GM13976 (cell line): ENCODE results near the gene NTRK3.
A peak's percentile ranks its signal among the peaks of the same experiment; 100 is the strongest.

Experiments used
- DNase-seq: peaks from one replicate; pipeline ENCODE4 v3.0.0; 2012; ENCODE audit warnings: low spot score
- in situ Hi-C: fragments of 300-500 bp; cut with MboI; formaldehyde crosslinking; loops from one replicate; pipeline ENCODE4 v1.12.0; 2022; ENCODE audit warnings: low sequenced_read_pairs, mixed read lengths, inconsistent platforms; ENCODE audit not compliant: unreplicated experiment
- TF ChIP-seq, protein P1 (sequence below): IDR thresholded peaks from 2 replicates; pipeline ENCODE4 v1.5.1; 2012; ENCODE audit warnings: borderline replicate concordance, mild to moderate bottlenecking; ENCODE audit not compliant: insufficient read depth; ENCODE audit errors: extremely low read depth, missing control alignments, control extremely low read depth

Gene NTRK3

DNA sequence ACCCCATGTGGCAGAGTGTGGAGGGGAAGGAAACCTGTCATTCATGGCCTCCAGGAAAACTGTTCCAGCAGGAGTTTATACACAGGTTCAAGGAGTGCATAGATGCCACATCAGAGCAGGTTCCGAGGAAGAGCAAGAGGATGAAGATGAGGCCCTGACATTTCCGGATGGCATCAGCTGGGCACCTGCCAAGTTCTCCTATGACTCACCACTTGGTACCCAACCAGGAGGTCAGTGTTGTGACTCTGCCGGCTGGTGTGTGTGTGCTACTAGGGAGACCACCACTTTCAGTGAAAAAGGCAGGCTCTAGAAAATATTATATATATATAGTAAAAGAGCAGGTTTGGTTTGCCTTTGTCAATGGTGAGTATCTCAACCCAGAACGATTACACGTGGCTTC, 69.3 kb downstream of the NTRK3 start:
- no peak for DNase-seq
- in situ Hi-C loops, result no loop called here
- TF ChIP-seq, protein P1, sequence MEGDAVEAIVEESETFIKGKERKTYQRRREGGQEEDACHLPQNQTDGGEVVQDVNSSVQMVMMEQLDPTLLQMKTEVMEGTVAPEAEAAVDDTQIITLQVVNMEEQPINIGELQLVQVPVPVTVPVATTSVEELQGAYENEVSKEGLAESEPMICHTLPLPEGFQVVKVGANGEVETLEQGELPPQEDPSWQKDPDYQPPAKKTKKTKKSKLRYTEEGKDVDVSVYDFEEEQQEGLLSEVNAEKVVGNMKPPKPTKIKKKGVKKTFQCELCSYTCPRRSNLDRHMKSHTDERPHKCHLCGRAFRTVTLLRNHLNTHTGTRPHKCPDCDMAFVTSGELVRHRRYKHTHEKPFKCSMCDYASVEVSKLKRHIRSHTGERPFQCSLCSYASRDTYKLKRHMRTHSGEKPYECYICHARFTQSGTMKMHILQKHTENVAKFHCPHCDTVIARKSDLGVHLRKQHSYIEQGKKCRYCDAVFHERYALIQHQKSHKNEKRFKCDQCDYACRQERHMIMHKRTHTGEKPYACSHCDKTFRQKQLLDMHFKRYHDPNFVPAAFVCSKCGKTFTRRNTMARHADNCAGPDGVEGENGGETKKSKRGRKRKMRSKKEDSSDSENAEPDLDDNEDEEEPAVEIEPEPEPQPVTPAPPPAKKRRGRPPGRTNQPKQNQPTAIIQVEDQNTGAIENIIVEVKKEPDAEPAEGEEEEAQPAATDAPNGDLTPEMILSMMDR, result no peak

DNA sequence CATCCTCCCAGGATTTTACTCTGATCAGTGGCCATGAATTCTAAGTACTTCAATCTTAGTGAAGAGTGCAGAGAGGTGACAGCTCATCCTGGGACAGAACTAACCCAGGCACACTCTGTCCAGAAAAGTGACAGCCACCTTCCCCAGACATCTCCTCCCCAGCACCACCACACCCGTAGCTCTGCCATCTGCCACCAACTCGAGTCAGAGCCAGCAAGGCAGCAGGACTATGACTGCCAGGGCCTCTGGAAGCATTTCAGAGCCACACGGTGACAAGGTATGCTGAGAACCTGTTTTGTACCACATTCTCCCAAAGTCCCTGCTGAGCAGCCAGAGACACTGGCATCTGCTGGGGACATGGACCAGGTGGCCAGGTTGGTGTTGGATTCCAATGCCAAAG, 71.0 kb downstream of the NTRK3 start:
- in situ Hi-C loops, result no loop called here
- no peak for DNase-seq
- TF ChIP-seq, protein P1, result no peak

DNA sequence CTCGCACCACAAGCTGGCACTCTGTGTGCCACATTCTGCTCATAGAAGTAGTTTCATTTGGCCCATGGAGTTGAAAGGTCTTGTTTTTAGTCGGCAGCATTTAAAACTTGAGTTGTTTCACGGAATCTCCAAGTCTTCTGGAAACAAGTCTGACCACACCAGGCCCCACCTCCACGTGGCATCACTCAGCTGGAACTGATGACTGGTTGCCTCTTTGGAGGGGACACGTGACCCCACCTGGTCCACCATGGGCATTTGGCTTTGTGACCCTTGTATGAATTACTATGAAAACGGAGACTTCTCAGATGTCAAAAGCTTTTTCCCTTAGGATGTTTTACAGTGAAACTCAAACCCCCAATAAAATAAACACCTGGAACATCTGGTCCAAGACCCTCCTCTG, 74.9 kb downstream of the NTRK3 start:
- TF ChIP-seq, protein P1, result no peak
- in situ Hi-C loops, result no loop called here
- no peak for DNase-seq

DNA sequence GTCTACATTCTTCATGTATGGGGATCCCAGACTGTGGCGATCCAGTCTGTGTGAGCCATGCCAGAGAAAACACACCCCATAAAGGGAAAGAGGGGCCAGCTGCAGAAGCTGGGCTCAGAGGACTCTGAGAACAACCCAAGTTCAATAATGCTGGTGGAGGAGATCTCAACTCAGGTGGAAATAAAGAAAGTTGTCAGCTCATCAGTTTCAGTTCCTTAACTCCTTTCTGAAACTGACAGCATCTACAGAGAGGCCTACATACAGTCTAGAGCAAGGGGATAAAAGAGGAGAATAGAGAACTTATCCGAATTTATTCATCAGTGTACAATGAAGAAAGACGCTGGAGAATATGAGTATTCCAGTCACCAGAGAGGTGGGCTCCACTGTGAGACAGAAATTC, 77.0 kb downstream of the NTRK3 start:
- TF ChIP-seq, protein P1, result no peak
- in situ Hi-C loops, result no loop called here
- DNase-seq, result peak; percentile 47

DNA sequence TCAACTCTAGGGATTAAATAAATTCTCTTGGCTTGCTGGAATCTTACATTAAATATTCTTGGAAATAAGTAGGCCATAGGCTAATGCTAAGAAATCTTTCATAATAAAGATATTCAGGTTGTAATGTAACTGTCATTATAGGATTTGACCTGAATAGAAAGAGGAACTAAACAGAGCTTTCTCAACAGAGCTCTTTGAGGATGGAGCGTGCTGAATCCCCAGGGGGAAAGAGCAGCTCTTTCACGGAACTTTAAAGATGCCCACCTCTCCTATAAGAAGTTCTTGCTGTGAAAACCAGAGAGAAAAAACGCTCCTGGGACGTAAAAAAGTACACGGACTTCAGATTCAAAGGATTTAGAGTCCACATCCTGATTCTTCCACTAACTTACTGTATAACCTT, 77.9 kb downstream of the NTRK3 start:
- in situ Hi-C loops, result no loop called here
- no peak for DNase-seq
- TF ChIP-seq, protein P1, result no peak

DNA sequence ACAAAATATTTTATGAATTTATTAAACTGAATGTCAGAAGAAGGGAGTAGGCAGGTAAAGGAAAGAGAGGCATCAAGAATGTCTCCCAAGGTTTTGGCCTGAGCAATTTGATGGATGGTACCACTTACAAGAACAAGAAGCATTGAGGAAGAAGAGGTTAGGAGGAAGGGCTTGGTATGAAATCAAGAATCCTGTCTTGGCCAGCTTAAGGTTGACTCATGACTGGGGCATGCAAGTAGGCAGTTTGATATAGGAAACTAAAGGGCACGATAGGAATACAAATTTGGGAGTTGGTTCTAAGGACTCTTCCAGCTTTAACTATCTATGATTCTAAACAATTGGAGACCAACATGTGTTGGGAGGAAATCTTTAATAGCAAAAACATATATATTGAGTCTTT, 79.1 kb downstream of the NTRK3 start:
- in situ Hi-C loops, result no loop called here
- no peak for DNase-seq
- TF ChIP-seq, protein P1, result no peak

DNA sequence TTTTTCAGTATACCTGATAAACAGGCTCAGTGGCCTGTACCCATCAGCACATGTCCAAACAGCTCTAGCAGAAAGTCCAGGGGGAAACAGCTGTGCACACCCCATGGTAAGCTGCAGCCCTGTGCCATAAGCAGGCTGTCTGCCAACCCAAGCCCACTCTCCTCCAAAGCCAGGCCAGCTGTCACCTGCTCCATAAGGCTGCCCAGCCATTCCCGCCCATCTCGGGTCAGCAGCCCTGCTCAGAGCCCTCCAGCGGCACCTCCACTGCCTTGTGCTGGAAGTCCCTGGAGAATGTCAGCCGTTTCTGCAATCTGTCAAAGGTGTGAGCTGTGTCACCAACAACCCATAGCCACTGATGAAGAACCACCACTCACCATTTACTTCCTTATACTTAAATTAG, 82.0 kb downstream of the NTRK3 start:
- no peak for DNase-seq
- in situ Hi-C loops, result no loop called here
- TF ChIP-seq, protein P1, result no peak
